B cell (primary cell): Measurements from ENCODE around the gene ZFP36L1. TPM values are rescaled to one million over a fixed set of nuclear protein-coding genes. Genes with fewer than 3 reads are reported as not detected.

Source experiments
- ATAC-seq: fragments of 200-7000 bp; cut with Tn5 transposase; one replicate; pipeline ENCODE4 v1.10.0; 2021; ENCODE audit warnings: low read depth, mild to moderate bottlenecking, moderate number of reproducible peaks, moderate library complexity
- CTCF ChIA-PET: fragments of 350-600 bp; sonication (Branson Sonifier 250); formaldehyde crosslinking; loops from one replicate; lab custom pipeline; 2021; ENCODE audit warnings: antibody characterized with exemption, inconsistent platforms; lab: Charles Lee
- POLR2A ChIA-PET: fragments of 350-600 bp; sonication (Branson Sonifier 250); formaldehyde crosslinking; loops from one replicate; lab custom pipeline; 2021; ENCODE audit warnings: antibody characterized with exemption; lab: Charles Lee
- DNase-seq: peaks from one replicate; pipeline ENCODE4 v3.0.0; 2013
- H2AFZ ChIP-seq: 2 replicates; pipeline ENCODE4 v1.6.1; 2012; ENCODE audit warnings: mild to moderate bottlenecking, low read depth, low read length; ENCODE audit not compliant: insufficient read depth, poor library complexity, severe bottlenecking
- H3K27ac ChIP-seq, 2 donors: 1 replicate in 1 of 2; 2 replicates in 1 of 2; pipeline ENCODE4 v1.5.1; 2012 to 2013; ENCODE audit warnings: low read length in 2 of 2, mild to moderate bottlenecking in 2 of 2, moderate library complexity in 1 of 2
- H3K27me3 ChIP-seq, 4 experiments: fragments of 200-600 bp in 1 of 4; sonication (generic) in 1 of 4; replicated peaks in 1 of 4; 1 replicate in 2 of 4; 2 replicates in 2 of 4; pipeline versions ENCODE4 v1.6.1 to v1.7.0; 2013 to 2016; ENCODE audit warnings: low read length in 3 of 4, mild to moderate bottlenecking in 2 of 4, mixed read lengths in 1 of 4, moderate library complexity in 1 of 4; ENCODE audit not compliant: insufficient read depth in 4 of 4, control insufficient read depth in 3 of 4; ENCODE audit errors: control extremely low read depth in 1 of 4
- H3K36me3 ChIP-seq, 2 experiments: replicated peaks in 1 of 2; 1 replicate in 1 of 2; 2 replicates in 1 of 2; pipeline versions ENCODE4 v1.6.1 to v1.7.1; 2013; ENCODE audit warnings: low read length in 1 of 2; ENCODE audit not compliant: insufficient read depth in 2 of 2, control insufficient read depth in 1 of 2; ENCODE audit errors: control extremely low read depth in 1 of 2, extremely low read depth in 1 of 2
- H3K4me1 ChIP-seq, 2 donors: fragments of 200-600 bp in 1 of 2; sonication (generic) in 1 of 2; 1 replicate in 1 of 2; 2 replicates in 1 of 2; pipeline versions ENCODE4 v1.5.1 to v1.6.1; 2013 to 2017; ENCODE audit warnings: low read length in 2 of 2; ENCODE audit not compliant: control insufficient read depth in 2 of 2, insufficient read depth in 2 of 2
- H3K4me2 ChIP-seq: replicated peaks from 2 replicates; pipeline ENCODE3; 2012; ENCODE audit warnings: mild to moderate bottlenecking, low read depth, low read length; ENCODE audit not compliant: poor library complexity, severe bottlenecking
- H3K4me3 ChIP-seq, 5 experiments: fragments of 200-600 bp in 1 of 5; sonication (generic) in 1 of 5; 1 replicate in 3 of 5; 2 replicates in 2 of 5; pipeline versions ENCODE4 v1.5.1 to v1.7.0; 2011 to 2016; ENCODE audit warnings: low read length in 4 of 5, mild to moderate bottlenecking in 4 of 5, low read depth in 2 of 5, control low read depth in 1 of 5, moderate library complexity in 1 of 5; ENCODE audit not compliant: insufficient read depth in 1 of 5; ENCODE audit errors: control extremely low read depth in 1 of 5, extremely low read depth in 1 of 5
- H3K79me2 ChIP-seq: fragments of 200-600 bp; sonication (generic); one replicate; pipeline ENCODE4 v1.6.0; 2016; ENCODE audit warnings: low read length; ENCODE audit not compliant: control insufficient read depth, insufficient read depth
- H3K9ac ChIP-seq: fragments of 200-600 bp; sonication (generic); 2 replicates; pipeline ENCODE4 v1.6.1; 2017; ENCODE audit warnings: mild to moderate bottlenecking, low read length, moderate library complexity
- H3K9me3 ChIP-seq, 3 donors: one replicate each; pipeline versions ENCODE4 v1.6.1 to v1.7.1; 2013; ENCODE audit warnings: low read length in 2 of 3; ENCODE audit not compliant: control insufficient read depth in 2 of 3, insufficient read depth in 1 of 3; ENCODE audit errors: control extremely low read depth in 1 of 3
- H4K20me1 ChIP-seq: 2 replicates; pipeline ENCODE4 v1.6.0; 2012; ENCODE audit warnings: mild to moderate bottlenecking, low read length; ENCODE audit not compliant: insufficient read depth, control insufficient read depth, poor library complexity, severe bottlenecking
- H3K27ac Mint-ChIP-seq: one replicate; pipeline ENCODE4 v1.8.0; 2021; ENCODE audit warnings: mixed read lengths
- H3K27me3 Mint-ChIP-seq: one replicate; pipeline ENCODE4 v1.8.0; 2021; ENCODE audit warnings: mixed read lengths
- H3K4me1 Mint-ChIP-seq: one replicate; pipeline ENCODE4 v1.8.0; 2021; ENCODE audit warnings: mixed read lengths
- H3K4me3 Mint-ChIP-seq: one replicate; pipeline ENCODE4 v1.8.0; 2021; ENCODE audit warnings: mixed read lengths
- H3K9me3 Mint-ChIP-seq: one replicate; pipeline ENCODE4 v1.8.0; 2022; ENCODE audit warnings: mixed read lengths; ENCODE audit not compliant: insufficient read depth
- CTCF ChIP-seq: fragments of 200-600 bp; IDR thresholded peaks from one replicate; pipeline ENCODE4 v1.8.0; 2022; ENCODE audit warnings: antibody characterized with exemption, mild to moderate bottlenecking
- EZH2 ChIP-seq: IDR thresholded peaks from 2 replicates; pipeline ENCODE4 v1.6.1; 2012; ENCODE audit warnings: borderline replicate concordance, low read depth, mild to moderate bottlenecking, moderate library complexity, low read length; ENCODE audit not compliant: insufficient read depth, poor library complexity, severe bottlenecking
- WGBS: methylation state at CpG from one replicate; pipeline ENCODE4 v1.1.5; 2013; ENCODE audit warnings: missing lambda C conversion rate; ENCODE audit not compliant: insufficient coverage; 5-methylcytosine and 5-hydroxymethylcytosine counted together
- intact Hi-C: fragments of 100-400 bp; cut with micrococcal nuclease; formaldehyde crosslinking; loops from one replicate; pipeline ENCODE4 v1.10.0; 2022
- polyA plus RNA-seq: library from polyadenylated mRNA; depleted of rRNA; stranded (reverse); fragments of >200 nt; gene quantifications from 2 replicates; pipeline ENCODE4 v1.2.3, GENCODE V29; 2012
- total RNA-seq, 2 donors: library from RNA; stranded (reverse); fragments of 120-200 nt in 1 of 2; gene quantifications; 1 replicate in 1 of 2; 2 replicates in 1 of 2; pipeline versions ENCODE4 v1.2.3 to v1.2.4, GENCODE V29; 2013 to 2022

ZFP36L1 gene
- total and polyA plus RNA-seq, 2 donors (not counting 1 experiment from before 2014, with no cell fraction given): 572 to 983 TPM

GRCh38 chr14:68788996-68789820 lies 3.7 kb downstream of the ZFP36L1 start:
- peak; percentile 81 for TF ChIP-seq CTCF
- no peak for TF ChIP-seq EZH2
- Mint-ChIP-seq H3K4me3 (peak overlapping the region; percentile 97), H3K27ac (peak overlapping the region; percentile 100), H3K9me3 (no peaks in the 10 kb centered on the region), H3K4me1 (peaks cover 56% of the 10 kb centered on the region), H3K27me3 (no peaks in the 10 kb centered on the region)
- peak overlapping the region; percentile 100 for H3K9ac ChIP-seq
- POLR2A ChIA-PET: interaction anchor here (0.6 to 10.0 kb wide), 25 partner anchors 18 to 978 kb away, joined by 3 to 416 read pairs (median 5); partner anchors contain the start of gene SRSF5
- intact Hi-C loops: loop anchor here (1.0 to 5.0 kb wide), 7 partner anchors 27 to 541 kb away; no protein-coding TSS in a partner anchor
- H3K27me3 ChIP-seq: no peaks in the 10 kb centered on the region
- H3K79me2 ChIP-seq: peaks cover 49% of the 10 kb centered on the region
- peaks cover 69% of the 10 kb centered on the region for H4K20me1 ChIP-seq
- H3K36me3 ChIP-seq: peaks cover 0 to 58% of the 10 kb centered on the region in 2 experiments
- H3K4me3 ChIP-seq: peak overlapping the region; percentile 77 to 100 (median 94)
- no peaks in the 10 kb centered on the region for H3K9me3 ChIP-seq
- DNase-seq (peak; percentile 88), ATAC-seq (peak; percentile 11)
- 21% methylated on average over 16 of the region's 16 CpGs for WGBS
- peaks cover 32 to 59% of the 10 kb centered on the region in 2 donors for H3K4me1 ChIP-seq
- no peak overlapping the region for H2AFZ ChIP-seq
- CTCF ChIA-PET: interaction anchor here (0.7 to 16.1 kb wide), 43 partner anchors 17 to 855 kb away, joined by 3 to 263 read pairs (median 4); no protein-coding TSS in a partner anchor
- peak overlapping the region; percentile 95 for H3K4me2 ChIP-seq
- H3K27ac ChIP-seq: peak overlapping the region; percentile 50 to 100
